KOPT-K1 (cell line): Measurements from ENCODE around the gene RPUSD2.
A peak's percentile ranks its signal among the peaks of the same experiment; 100 is the strongest.

ENCODE experiments used
- H3K27ac ChIP-seq: fragments of 200-600 bp; sonication (generic); 2 replicates; pipeline ENCODE4 v1.5.1; 2016; ENCODE audit warnings: antibody characterized with exemption, mild to moderate bottlenecking, low read depth, low read length; ENCODE audit not compliant: poor library complexity, severe bottlenecking
- H3K36me3 ChIP-seq: fragments of 200-600 bp; sonication (generic); 2 replicates; pipeline ENCODE4 v1.5.1; 2017; ENCODE audit warnings: antibody characterized with exemption, mild to moderate bottlenecking, low read length, moderate library complexity; ENCODE audit not compliant: insufficient read depth
- H3K9me3 ChIP-seq: fragments of 200-600 bp; sonication (generic); 2 replicates; pipeline ENCODE4 v1.5.1; 2017; ENCODE audit warnings: antibody characterized with exemption, low read length, mild to moderate bottlenecking; ENCODE audit not compliant: insufficient read depth, poor library complexity, severe bottlenecking

Gene RPUSD2

GRCh38 chr15:40590667-40591050 is 21.6 kb downstream of the RPUSD2 start:
- H3K27ac ChIP-seq = no peak overlapping the region
- H3K9me3 ChIP-seq = no peaks in the 10 kb centered on the region

GRCh38 chr15:40591389-40591788 is 22.3 kb downstream of the RPUSD2 start:
- no peaks in the 10 kb centered on the region for H3K9me3 ChIP-seq
- no peak overlapping the region for H3K27ac ChIP-seq
- H3K36me3 ChIP-seq = no peaks in the 10 kb centered on the region

More at GRCh38 chr15:40590667-40591050, 21.6 kb downstream of the RPUSD2 start:
- no peaks in the 10 kb centered on the region for H3K36me3 ChIP-seq

DNA sequence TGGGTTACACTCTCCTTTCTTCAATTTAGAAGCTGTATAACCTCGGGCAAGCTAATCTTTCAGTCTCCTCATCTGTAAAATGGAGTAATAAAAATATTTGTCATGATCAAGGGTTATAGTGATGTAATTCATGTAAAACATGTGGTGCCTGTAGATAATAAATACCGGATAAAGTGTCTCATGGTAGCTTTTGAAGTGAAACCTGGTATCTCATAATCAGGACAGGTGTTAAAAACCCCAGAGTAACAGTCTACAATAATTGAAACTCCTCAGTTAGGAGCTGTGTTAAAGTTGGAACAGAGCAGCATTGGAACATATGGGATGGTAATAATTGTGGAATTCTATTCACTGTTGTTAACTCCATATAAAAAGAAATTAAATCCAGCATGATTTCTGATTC is 24.1 kb downstream of the RPUSD2 start:
- Histone ChIP-seq H3K9me3 (no peaks in the 10 kb centered on the region), H3K36me3 (peaks cover 8% of the 10 kb centered on the region; the same call in 1 of the 2 replicates), H3K27ac (peak overlapping the region; percentile 92)

GRCh38 chr15:40593588-40594428 is 24.7 kb downstream of the RPUSD2 start, which contains the start of gene KNL1:
KNL1 (plus strand) TSS chr15:40594249; CDS start chr15:40602932, 8,683 bp downstream.
- Histone ChIP-seq H3K36me3 (peaks cover 8% of the 10 kb centered on the region), H3K27ac (peak within 1 kb of the TSS; percentile 92), H3K9me3 (no peaks in the 10 kb centered on the region)

- Histone ChIP-seq H3K36me3 (peaks cover 11% of the 10 kb centered on the region), H3K27ac (peak overlapping the region; percentile 92), H3K9me3 (no peaks in the 10 kb centered on the region)
These were observed 25.3 kb downstream of the RPUSD2 start for GRCh38 chr15:40594429-40594836.

DNA sequence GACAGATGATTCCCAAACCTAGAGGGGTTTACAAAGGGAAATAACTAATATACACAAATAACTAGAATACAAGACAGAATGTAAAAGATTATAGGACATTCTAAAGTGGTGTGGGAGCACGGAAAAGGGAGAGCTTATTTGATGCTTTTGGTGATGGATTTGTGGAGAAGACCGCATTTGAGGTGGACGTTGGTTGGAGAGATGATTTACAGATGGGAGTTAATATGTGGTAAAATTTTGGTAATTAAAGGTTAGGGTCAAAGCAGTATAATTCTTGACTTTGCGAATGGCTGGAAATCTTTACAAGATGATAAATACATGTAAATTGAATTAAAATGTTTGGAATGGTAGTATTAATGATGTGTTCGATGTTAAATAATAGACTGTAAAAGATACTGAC is 26.1 kb downstream of the RPUSD2 start:
- Histone ChIP-seq H3K36me3 (peaks cover 13% of the 10 kb centered on the region), H3K27ac (peak overlapping the region; percentile 92), H3K9me3 (no peaks in the 10 kb centered on the region)

- Histone ChIP-seq H3K9me3 (no peaks in the 10 kb centered on the region), H3K36me3 (peaks cover 13% of the 10 kb centered on the region), H3K27ac (no peak overlapping the region)
These were observed 26.7 kb downstream of the RPUSD2 start for GRCh38 chr15:40595773-40596172.

GRCh38 chr15:40597024-40597423 is 27.9 kb downstream of the RPUSD2 start:
- Histone ChIP-seq H3K27ac (no peak overlapping the region), H3K36me3 (peaks cover 13% of the 10 kb centered on the region), H3K9me3 (no peaks in the 10 kb centered on the region)

GRCh38 chr15:40598126-40598525 is 29.0 kb downstream of the RPUSD2 start:
- H3K9me3 ChIP-seq = no peaks in the 10 kb centered on the region

GRCh38 chr15:40598672-40599071 is 29.6 kb downstream of the RPUSD2 start:
- H3K27ac ChIP-seq = no peak overlapping the region
- no peaks in the 10 kb centered on the region for H3K9me3 ChIP-seq

More at GRCh38 chr15:40598126-40598525, 29.0 kb downstream of the RPUSD2 start:
- Histone ChIP-seq H3K36me3 (peaks cover 13% of the 10 kb centered on the region), H3K27ac (no peak overlapping the region)

DNA sequence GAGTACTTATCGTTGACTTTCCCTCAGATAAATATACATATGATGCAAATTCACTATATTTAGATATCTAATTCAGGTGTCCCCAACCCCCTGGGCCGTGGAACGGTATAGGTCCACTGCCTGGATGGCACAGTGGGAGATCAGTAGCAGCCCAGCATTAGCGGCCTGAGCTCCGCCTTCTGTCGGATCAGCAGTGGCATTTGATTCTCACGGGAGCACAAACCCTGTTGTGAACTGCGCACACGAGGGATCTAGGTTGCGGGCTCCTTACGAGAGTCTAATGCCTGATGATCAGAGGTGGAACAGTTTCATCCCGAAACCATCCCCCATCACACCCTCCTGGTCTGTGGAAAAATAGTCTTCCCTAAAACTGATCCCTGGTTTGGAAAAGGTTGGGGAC is 31.9 kb downstream of the RPUSD2 start:
- H3K36me3 ChIP-seq = peaks cover 40% of the 10 kb centered on the region
- H3K9me3 ChIP-seq = no peaks in the 10 kb centered on the region
- H3K27ac ChIP-seq = no peak overlapping the region

More at GRCh38 chr15:40598672-40599071, 29.6 kb downstream of the RPUSD2 start:
- peaks cover 17% of the 10 kb centered on the region for H3K36me3 ChIP-seq

DNA sequence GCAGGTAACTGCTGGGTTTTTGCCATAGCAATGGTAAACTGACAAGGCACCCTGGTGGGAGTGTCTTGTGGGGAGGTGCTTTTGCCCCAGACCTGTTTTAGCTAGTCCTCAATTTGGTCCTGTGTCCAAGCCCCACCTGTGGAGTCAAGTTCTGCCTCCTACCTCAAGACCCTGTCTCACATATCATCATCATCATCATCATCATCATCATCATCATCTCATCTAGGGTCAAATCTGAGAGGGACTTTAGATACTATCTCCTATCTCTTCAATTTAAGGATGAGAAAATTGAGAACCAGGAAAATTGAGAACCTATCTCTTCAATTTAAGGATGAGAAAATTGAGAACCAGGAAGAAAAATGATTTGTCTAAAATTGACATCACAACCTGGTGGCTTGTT is 34.8 kb downstream of the RPUSD2 start:
- Histone ChIP-seq H3K27ac (no peak overlapping the region), H3K36me3 (peaks cover 62% of the 10 kb centered on the region), H3K9me3 (no peaks in the 10 kb centered on the region)

- H3K9me3 ChIP-seq = no peaks in the 10 kb centered on the region
- H3K36me3 ChIP-seq = peaks cover 81% of the 10 kb centered on the region
- H3K27ac ChIP-seq = no peak overlapping the region
These were observed 44.0 kb downstream of the RPUSD2 start for GRCh38 chr15:40613080-40613479.

DNA sequence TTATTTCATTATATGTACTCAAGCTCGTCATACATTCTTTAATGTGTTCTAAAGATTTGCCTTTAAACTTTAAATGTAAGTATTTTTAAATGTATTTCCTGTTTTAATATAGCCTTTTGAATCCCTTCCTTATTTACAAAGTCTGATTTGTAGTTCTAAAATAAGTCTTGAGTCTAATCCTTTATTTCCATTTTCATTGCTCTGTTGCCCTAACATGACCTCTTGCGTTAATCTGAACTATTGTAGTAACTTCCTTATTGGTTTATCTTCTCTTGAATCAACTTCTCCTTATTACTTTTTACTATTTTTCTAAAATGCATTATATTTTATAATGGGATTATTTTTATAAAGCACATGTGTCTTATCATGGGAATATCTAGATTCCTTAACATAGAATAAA is 48.9 kb downstream of the RPUSD2 start:
- H3K36me3 ChIP-seq = peaks cover 82% of the 10 kb centered on the region
- H3K9me3 ChIP-seq = no peaks in the 10 kb centered on the region
- no peak overlapping the region for H3K27ac ChIP-seq

GRCh38 chr15:40618906-40619305 is 49.8 kb downstream of the RPUSD2 start:
- no peaks in the 10 kb centered on the region for H3K9me3 ChIP-seq
- peaks cover 89% of the 10 kb centered on the region for H3K36me3 ChIP-seq
- H3K27ac ChIP-seq = no peak overlapping the region

- Histone ChIP-seq H3K36me3 (peaks cover 92% of the 10 kb centered on the region), H3K9me3 (no peaks in the 10 kb centered on the region), H3K27ac (no peak overlapping the region)
These were observed 54.3 kb downstream of the RPUSD2 start for GRCh38 chr15:40623361-40623760.
